GM18951 (cell line): ENCODE data around the gene MLNR.

Experiments
- POLR2A ChIP-seq: IDR thresholded peaks from 4 replicates; pipeline ENCODE4 v1.6.1; 2011; ENCODE audit warnings: mild to moderate bottlenecking; ENCODE audit not compliant: insufficient read length, insufficient read depth; ENCODE audit errors: extremely low read depth
- in situ Hi-C: fragments of 300-500 bp; cut with MboI; formaldehyde crosslinking; loops from one replicate; pipeline ENCODE4 v1.12.0; 2022; ENCODE audit warnings: low sequenced_read_pairs, mixed read lengths, inconsistent platforms; ENCODE audit not compliant: unreplicated experiment

The MLNR gene

GRCh38 chr13:49220036-49220855, at the start of gene MLNR:
Gene MLNR (plus strand): TSS chr13:49220338. CDS start chr13:49220338, 0 bp downstream.
- in situ Hi-C loops: no loop called here

GRCh38 chr13:49171359-49171758, 48.8 kb upstream of the MLNR start:
- TF ChIP-seq POLR2A: no peak
- in situ Hi-C loops: no loop called here

More at GRCh38 chr13:49220036-49220855, at the start of gene MLNR:
- TF ChIP-seq POLR2A: no peak

- no peak for TF ChIP-seq POLR2A
Observed at GRCh38 chr13:49183672-49184325, 36.3 kb upstream of the MLNR start.

GRCh38 chr13:49184621-49185020, 35.5 kb upstream of the MLNR start:
- in situ Hi-C loops: no loop called here
- no peak for TF ChIP-seq POLR2A

More at GRCh38 chr13:49183672-49184325, 36.3 kb upstream of the MLNR start:
- in situ Hi-C loops: no loop called here

GRCh38 chr13:49185264-49185663, 34.9 kb upstream of the MLNR start:
- no peak for TF ChIP-seq POLR2A
- in situ Hi-C loops: no loop called here

GRCh38 chr13:49190901-49191300, 29.2 kb upstream of the MLNR start:
- TF ChIP-seq POLR2A: no peak
- in situ Hi-C loops: no loop called here

- in situ Hi-C loops: no loop called here
- no peak for TF ChIP-seq POLR2A
Observed at GRCh38 chr13:49206641-49207040, 13.5 kb upstream of the MLNR start.

GRCh38 chr13:49208619-49209018, 11.5 kb upstream of the MLNR start:
- in situ Hi-C loops: no loop called here
- no peak for TF ChIP-seq POLR2A

GRCh38 chr13:49210114-49210513, 10.0 kb upstream of the MLNR start:
- no peak for TF ChIP-seq POLR2A
- in situ Hi-C loops: no loop called here

- in situ Hi-C loops: no loop called here
- no peak for TF ChIP-seq POLR2A
Observed at GRCh38 chr13:49210669-49211068, 9.5 kb upstream of the MLNR start.

GRCh38 chr13:49213539-49213938, 6.6 kb upstream of the MLNR start:
- in situ Hi-C loops: no loop called here
- TF ChIP-seq POLR2A: no peak

- no peak for TF ChIP-seq POLR2A
- in situ Hi-C loops: no loop called here
Observed at GRCh38 chr13:49213997-49214916, 5.9 kb upstream of the MLNR start.

- no peak for TF ChIP-seq POLR2A
- in situ Hi-C loops: no loop called here
Observed at GRCh38 chr13:49214917-49215376, 5.2 kb upstream of the MLNR start.
